Putamen (tissue), 1 donor: ENCODE data around the gene KIRREL3.

Experiments used
- DNase-seq: peaks from one replicate; pipeline ENCODE4 v3.0.0-alpha.2; 2016; ENCODE audit warnings: low spot score

The KIRREL3 gene

GRCh38 chr11:126707498-126707897, 293.1 kb downstream of the KIRREL3 start:
- DNase-seq = no peak

DNA sequence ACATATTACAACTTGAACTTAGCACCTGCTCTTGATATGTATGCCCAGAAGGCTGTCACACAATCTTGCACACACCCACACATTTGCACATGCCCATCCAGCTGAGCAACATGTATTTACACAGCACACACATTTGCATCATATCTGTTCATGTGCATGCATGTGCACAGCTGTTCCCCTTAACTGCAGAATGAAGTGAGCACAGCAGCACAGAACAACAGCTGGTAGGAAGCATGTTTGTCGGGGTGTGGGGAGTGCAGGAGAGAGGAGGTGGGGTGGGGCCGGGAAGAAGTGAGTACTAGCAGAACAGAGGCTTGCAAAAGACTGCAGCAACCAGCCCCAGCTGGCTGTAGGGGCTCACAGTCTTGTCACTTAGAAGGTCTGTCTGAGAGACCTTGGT, 296.5 kb downstream of the KIRREL3 start:
- DNase-seq = no peak

DNA sequence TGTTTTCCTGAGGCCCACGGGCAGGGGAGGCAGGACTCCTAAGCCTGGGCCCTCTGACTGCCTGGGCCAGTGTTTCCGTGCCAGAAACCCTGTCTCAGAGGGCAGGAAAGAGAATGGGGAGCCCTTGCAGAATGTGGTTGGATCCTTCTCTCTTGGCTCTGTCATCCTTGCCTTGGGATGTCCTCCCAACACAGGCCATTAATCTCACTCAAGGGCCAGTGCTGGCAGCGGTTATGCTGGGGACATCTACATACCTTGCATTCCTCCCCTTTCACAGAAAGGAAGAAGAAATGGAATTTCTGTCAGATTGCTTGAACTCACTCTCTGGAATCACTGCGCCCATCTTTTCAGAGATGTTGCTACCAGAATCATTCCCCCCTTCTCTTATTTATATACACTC, 296.9 kb downstream of the KIRREL3 start:
- no peak for DNase-seq

DNA sequence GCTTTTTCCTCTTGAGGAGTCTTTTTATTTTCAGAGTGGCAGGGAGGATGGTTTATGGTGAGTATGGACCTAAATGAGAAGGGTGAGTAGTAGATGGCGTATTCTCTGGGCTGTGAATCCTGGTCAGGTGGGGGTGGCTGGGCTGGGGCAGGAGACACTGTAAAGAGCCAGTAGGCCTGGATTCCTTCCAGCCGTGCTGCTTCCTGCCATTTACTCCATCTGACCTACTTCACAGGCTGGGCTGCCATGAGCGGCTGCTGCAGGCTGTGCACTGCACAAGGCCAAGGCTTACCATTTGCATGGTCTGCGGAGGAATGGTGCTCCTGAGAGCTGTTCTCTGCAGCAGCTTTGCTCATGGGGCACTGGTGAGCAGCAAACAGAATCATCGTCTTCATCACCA, 297.6 kb downstream of the KIRREL3 start:
- DNase-seq = no peak

DNA sequence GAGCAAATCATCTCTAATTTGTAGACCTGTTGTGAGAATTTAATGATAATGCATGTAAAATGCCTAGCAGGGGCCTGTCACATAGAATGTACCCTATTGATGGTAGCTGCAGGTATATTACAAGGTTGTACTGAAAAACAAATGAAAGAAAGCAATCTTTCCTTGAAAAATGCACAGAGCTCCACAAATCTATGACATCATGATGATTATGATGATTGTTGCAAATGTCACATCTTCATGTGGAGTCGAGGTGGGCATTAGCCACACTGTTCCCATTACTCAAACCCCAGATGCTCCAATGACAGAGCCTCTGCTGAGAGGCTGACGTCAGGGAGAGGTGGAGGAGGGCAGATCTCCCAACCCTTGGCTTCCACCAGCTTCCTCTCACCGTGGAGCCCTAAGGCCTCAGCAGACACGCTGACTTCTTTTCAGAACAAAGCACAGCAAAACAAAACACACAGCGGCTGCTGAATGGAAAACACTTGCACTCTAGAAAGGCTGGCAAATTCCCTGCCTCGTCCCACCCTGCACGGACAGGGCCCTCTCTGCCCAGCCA, 298.3 kb downstream of the KIRREL3 start:
- no peak for DNase-seq

GRCh38 chr11:126701520-126701897, 299.1 kb downstream of the KIRREL3 start:
- no peak for DNase-seq

DNA sequence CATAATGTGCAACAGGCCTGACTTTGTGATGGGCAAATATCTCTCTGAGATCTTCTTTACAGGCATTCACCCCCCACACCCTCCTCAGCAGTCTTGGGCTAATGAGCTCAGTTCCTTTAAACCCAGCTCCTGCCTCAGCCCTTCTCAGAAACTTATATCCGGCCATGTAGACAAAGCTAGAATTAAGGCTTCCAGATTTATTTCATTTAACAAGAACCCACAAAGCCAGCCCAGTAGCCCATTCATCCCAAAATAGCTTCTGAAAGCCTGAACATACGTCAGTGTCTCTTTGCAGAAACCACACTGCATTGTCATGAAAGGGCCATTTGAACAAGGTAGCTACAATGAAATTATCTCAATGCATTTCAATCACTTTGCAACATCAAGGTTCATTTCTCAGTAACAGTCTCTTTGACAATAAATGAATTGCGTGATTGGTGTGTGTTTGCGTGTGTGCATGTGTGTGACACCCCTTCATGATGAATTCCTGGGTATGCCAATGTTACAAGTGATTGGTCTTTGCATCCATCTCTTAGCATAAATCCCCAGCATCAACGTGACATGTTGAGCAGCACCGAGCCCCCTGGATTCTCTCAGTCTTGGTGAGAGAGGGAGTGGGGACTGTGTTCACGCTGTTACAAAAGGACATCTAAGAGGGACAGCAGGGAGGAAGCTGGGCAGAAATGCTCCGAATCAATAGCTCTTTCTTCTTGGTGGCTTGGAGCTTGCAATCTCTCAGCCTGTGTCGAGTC, 299.6 kb downstream of the KIRREL3 start:
- DNase-seq = peak; percentile 69

DNA sequence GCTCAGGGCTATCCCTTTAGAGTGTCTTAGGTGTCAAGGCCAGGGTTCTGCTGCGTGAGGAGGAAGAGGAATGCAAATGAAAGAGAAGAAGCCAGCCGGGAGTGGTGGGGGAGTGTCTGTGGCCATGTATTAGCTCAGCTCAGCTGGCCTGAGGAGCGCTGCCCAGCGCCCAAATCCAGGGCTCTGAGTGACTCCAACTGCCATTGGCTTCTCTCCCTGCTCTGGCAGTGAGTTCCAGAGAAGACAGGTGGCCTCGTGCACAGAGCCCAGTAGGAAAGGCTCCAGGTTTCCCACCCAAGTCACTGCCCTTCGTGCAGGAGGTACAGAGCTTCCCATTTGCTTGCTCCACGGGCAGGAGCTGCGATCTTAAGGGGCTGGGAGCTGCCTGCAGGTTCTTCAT, 302.0 kb downstream of the KIRREL3 start:
- no peak for DNase-seq

- peak; percentile 77 for DNase-seq
These were observed 302.6 kb downstream of the KIRREL3 start for GRCh38 chr11:126697936-126698335.

DNA sequence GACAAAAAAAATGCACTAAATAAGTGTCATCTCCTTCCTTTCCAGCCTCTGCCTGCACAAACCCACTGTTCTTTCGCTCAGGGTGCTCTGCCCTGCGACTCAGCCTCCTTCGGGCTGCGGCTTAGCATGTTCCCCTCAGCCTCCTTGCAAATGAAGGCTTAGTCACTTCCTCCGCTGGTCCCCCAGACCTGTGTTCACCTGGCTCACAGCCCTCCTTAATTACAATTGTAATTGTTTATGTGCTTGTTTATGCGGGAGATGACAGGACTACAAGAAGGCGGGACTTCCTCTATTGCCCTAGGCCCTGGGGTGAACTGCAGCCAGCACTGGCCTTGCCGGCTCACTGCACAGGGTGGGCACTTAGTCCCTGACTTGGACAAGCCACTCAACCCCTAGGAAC, 303.6 kb downstream of the KIRREL3 start:
- DNase-seq = no peak

DNA sequence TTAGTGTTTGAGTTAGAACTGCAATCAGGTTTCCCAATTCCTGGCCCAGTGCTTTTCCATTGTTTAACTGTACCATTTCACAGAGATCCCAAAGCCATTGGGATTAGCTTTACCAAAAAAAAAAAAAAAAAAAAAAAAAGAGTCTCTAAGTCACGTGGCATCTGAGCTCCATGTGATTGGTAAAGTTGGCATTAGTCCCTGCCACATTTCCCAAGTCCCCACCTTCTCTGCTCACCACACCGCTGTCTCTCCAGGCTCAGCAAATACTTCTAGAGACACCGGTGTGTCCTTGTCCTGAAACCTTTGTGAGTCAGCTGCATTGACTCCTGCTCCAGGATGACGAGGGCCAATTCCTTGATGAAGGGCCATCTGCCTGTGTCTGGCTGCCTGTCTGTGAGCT, 305.3 kb downstream of the KIRREL3 start:
- DNase-seq = no peak

- DNase-seq = no peak
These were observed 306.4 kb downstream of the KIRREL3 start for GRCh38 chr11:126694065-126694625.

GRCh38 chr11:126687477-126687876, 313.1 kb downstream of the KIRREL3 start:
- DNase-seq = no peak

DNA sequence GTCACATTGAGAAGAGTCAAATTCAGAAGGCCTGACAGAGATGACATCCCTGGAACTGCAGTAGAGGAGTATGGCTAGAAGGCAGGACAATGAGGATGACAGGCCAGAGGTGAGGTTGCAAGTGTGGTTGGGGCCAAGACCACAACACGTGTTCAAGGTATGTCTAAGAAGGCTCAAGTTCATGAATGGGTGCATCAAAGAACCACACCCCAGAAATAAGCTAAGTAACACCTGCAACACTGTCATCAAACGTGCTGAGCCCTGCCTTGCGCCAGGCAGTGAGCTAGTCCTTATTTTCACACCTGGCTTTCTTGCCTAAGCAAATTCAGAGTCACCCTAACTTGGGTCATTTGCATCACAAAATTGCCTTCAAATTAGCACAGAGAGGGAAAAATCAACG, 313.6 kb downstream of the KIRREL3 start:
- DNase-seq = no peak

- no peak for DNase-seq
These were observed 316.5 kb downstream of the KIRREL3 start for GRCh38 chr11:126683766-126684728.

- DNase-seq = no peak
These were observed 318.0 kb downstream of the KIRREL3 start for GRCh38 chr11:126682590-126682989.

- no peak for DNase-seq
These were observed 319.9 kb downstream of the KIRREL3 start for GRCh38 chr11:126680700-126681099.

DNA sequence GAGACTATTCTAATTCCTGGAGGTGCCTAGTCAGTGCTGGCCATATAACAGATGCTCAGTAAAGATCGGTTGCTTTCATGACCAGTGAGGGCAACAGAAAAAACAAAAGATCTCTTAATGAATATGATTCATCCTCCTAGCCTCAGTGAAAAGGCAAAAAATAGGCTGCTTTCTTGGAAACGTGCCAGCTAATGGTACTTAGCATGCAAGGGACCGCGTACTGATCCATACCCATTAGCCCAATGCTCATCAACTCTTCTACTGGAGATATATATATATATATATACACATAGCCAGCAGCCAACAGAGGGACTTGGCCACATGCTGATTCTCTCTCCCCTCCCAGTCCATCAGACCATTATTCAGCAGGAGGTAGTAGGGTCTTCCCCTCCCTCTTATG, 320.4 kb downstream of the KIRREL3 start:
- no peak for DNase-seq

DNA sequence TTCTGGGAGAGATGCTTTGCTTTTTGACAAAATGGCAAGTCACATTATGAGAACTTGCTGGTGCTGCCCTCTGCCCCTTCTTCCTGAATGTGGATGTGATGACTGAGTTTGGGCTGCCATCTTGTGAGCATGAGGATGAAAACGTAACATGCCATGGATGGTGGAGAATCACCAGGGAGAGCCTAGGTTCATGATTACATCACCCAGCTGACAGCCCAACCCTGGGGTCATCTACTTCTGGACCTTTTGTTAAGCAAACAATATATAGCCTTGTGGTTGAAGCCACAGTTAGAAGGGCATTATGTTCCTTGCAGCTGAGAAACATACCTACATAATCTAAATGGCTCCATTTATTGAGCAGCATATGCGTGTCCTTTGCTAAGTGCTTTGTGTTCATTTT, 321.5 kb downstream of the KIRREL3 start:
- DNase-seq = no peak

DNA sequence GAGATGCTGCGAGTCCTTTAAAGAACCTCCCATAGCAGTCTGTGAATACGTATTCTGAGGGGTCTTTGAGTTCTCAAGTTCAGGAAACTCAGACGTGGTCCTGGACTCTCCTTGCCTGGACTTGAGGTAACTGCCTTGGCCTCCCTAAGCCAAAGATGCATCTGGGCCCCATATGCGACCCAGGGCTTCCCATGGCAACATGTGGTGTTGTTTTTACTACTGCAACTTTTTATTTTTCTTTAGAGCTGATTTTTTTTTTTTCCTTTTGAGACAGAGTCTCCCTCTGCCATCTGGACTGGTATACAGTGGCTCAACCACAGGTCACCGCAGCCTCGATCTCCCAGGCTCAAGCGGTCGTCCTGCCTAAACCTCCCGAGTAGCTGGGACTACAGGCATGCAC, 324.0 kb downstream of the KIRREL3 start:
- no peak for DNase-seq

- DNase-seq = no peak
These were observed 327.3 kb downstream of the KIRREL3 start for GRCh38 chr11:126673319-126673718.

GRCh38 chr11:126669416-126669815, 331.2 kb downstream of the KIRREL3 start:
- DNase-seq = no peak

GRCh38 chr11:126664643-126665042, 335.9 kb downstream of the KIRREL3 start:
- no peak for DNase-seq
